Smooth muscle cell (in vitro differentiated cells): ENCODE data around the gene CDK14. TPM values are rescaled to one million over a fixed set of nuclear protein-coding genes. Genes with fewer than 3 reads are reported as not detected.

ENCODE experiments used
- DNase-seq: peaks from one replicate; lab custom pipeline; 2025; ENCODE audit not compliant: unreplicated experiment; lab: John Stamatoyannopoulos, UW
- H2AFZ ChIP-seq: fragments of 200-600 bp; sonication (generic); 2 replicates; pipeline ENCODE4 v1.6.0; 2016; ENCODE audit warnings: antibody characterized with exemption, low read depth, mild to moderate bottlenecking
- H3F3A ChIP-seq: fragments of 200-600 bp; sonication (generic); 2 replicates; pipeline ENCODE4 v1.6.0; 2017; ENCODE audit warnings: antibody characterized with exemption, low read depth
- H3K27ac ChIP-seq: fragments of 200-600 bp; sonication (generic); 2 replicates; pipeline ENCODE4 v1.5.1; 2016; ENCODE audit warnings: low read depth, mild to moderate bottlenecking
- H3K27me3 ChIP-seq: fragments of 200-600 bp; sonication (generic); 2 replicates; pipeline ENCODE4 v1.6.1; 2016; ENCODE audit warnings: low read depth, mild to moderate bottlenecking
- H3K36me3 ChIP-seq: fragments of 200-600 bp; sonication (generic); 2 replicates; pipeline ENCODE4 v1.5.1; 2016; ENCODE audit warnings: low read depth
- H3K4me1 ChIP-seq: fragments of 200-600 bp; sonication (generic); 2 replicates; pipeline ENCODE4 v1.5.1; 2016; ENCODE audit warnings: low read depth
- H3K4me2 ChIP-seq: fragments of 200-600 bp; sonication (generic); 2 replicates; pipeline ENCODE4 v1.6.0; 2016; ENCODE audit warnings: mild to moderate bottlenecking
- H3K4me3 ChIP-seq: fragments of 200-600 bp; sonication (generic); 2 replicates; pipeline ENCODE4 v1.5.1; 2016; ENCODE audit warnings: mild to moderate bottlenecking
- H3K79me2 ChIP-seq: fragments of 200-600 bp; sonication (generic); 2 replicates; pipeline ENCODE4 v1.6.0; 2016; ENCODE audit warnings: low read depth, mild to moderate bottlenecking
- H3K9ac ChIP-seq: fragments of 200-600 bp; sonication (generic); 2 replicates; pipeline ENCODE4 v1.6.0; 2016; ENCODE audit warnings: low read depth
- H3K9me3 ChIP-seq: fragments of 200-600 bp; sonication (generic); replicated peaks from 2 replicates; pipeline ENCODE4 v1.5.1; 2016; ENCODE audit warnings: low read depth
- H4K20me1 ChIP-seq: fragments of 200-600 bp; sonication (generic); 2 replicates; pipeline ENCODE4 v1.6.0; 2016; ENCODE audit warnings: low read depth
- WGBS: methylation state at CpG from one replicate; pipeline ENCODE4 v1.1.7; 2016; ENCODE audit warnings: low lambda C conversion rate; 5-methylcytosine and 5-hydroxymethylcytosine counted together
- polyA plus RNA-seq: library from polyadenylated mRNA; unstranded; fragments of >200 nt; fragmentation: Nextera tagmentation; extraction: Ambion mirVana; gene quantifications from 2 replicates; pipeline ENCODE4 v1.2.1, GENCODE V29; 2016
- total RNA-seq: library from RNA; depleted of rRNA; stranded (reverse); fragments of >200 nt; gene quantifications from 2 replicates; pipeline ENCODE4 v1.2.3, GENCODE V29; 2014
- TF ChIP-seq, protein P1 (sequence below): fragments of 200-600 bp; sonication (generic); IDR thresholded peaks from 2 replicates; pipeline ENCODE4 v1.5.1; 2017; ENCODE audit warnings: borderline replicate concordance, mild to moderate bottlenecking, antibody characterized with exemption; ENCODE audit not compliant: insufficient read depth, poor library complexity, severe bottlenecking

The CDK14 gene
- total and polyA plus RNA-seq, 2 experiments from 2014 or later = 4.1 to 5.3 TPM

- Histone ChIP-seq H3K4me2 (no peak overlapping the region), H3K4me1 (peaks cover 22% of the 10 kb centered on the region), H3K27ac (no peak overlapping the region), H4K20me1 (no peaks in the 10 kb centered on the region), H2AFZ (no peak overlapping the region), H3K4me3 (no peak overlapping the region), H3K36me3 (no peaks in the 10 kb centered on the region), H3K9me3 (no peaks in the 10 kb centered on the region), H3K27me3 (no peaks in the 10 kb centered on the region), H3K79me2 (no peaks in the 10 kb centered on the region), H3F3A (no peaks in the 10 kb centered on the region), H3K9ac (no peak overlapping the region)
- TF ChIP-seq, protein P1, sequence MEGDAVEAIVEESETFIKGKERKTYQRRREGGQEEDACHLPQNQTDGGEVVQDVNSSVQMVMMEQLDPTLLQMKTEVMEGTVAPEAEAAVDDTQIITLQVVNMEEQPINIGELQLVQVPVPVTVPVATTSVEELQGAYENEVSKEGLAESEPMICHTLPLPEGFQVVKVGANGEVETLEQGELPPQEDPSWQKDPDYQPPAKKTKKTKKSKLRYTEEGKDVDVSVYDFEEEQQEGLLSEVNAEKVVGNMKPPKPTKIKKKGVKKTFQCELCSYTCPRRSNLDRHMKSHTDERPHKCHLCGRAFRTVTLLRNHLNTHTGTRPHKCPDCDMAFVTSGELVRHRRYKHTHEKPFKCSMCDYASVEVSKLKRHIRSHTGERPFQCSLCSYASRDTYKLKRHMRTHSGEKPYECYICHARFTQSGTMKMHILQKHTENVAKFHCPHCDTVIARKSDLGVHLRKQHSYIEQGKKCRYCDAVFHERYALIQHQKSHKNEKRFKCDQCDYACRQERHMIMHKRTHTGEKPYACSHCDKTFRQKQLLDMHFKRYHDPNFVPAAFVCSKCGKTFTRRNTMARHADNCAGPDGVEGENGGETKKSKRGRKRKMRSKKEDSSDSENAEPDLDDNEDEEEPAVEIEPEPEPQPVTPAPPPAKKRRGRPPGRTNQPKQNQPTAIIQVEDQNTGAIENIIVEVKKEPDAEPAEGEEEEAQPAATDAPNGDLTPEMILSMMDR = no peak
- 100% methylated on average over 2 of the region's 2 CpGs for WGBS
- DNase-seq = no peak
These were observed 127.1 kb downstream of the CDK14 start for GRCh38 chr7:90723233-90723632.

GRCh38 chr7:90723866-90724265, 127.7 kb downstream of the CDK14 start:
- no peaks in the 10 kb centered on the region for H3K36me3 ChIP-seq
- no peaks in the 10 kb centered on the region for H3F3A ChIP-seq
- no peaks in the 10 kb centered on the region for H3K27me3 ChIP-seq
- no peak overlapping the region for H3K4me3 ChIP-seq
- H3K9me3 ChIP-seq = no peaks in the 10 kb centered on the region
- no peaks in the 10 kb centered on the region for H3K79me2 ChIP-seq
- H2AFZ ChIP-seq = no peak overlapping the region
- no peak overlapping the region for H3K9ac ChIP-seq
- TF ChIP-seq, protein P1 = no peak
- no peaks in the 10 kb centered on the region for H4K20me1 ChIP-seq
- H3K4me2 ChIP-seq = no peak overlapping the region
- peaks cover 21% of the 10 kb centered on the region for H3K4me1 ChIP-seq
- DNase-seq = no peak
- H3K27ac ChIP-seq = no peak overlapping the region

- peaks cover 19% of the 10 kb centered on the region for H3K4me1 ChIP-seq
These were observed 130.0 kb downstream of the CDK14 start for GRCh38 chr7:90726120-90726519.

DNA sequence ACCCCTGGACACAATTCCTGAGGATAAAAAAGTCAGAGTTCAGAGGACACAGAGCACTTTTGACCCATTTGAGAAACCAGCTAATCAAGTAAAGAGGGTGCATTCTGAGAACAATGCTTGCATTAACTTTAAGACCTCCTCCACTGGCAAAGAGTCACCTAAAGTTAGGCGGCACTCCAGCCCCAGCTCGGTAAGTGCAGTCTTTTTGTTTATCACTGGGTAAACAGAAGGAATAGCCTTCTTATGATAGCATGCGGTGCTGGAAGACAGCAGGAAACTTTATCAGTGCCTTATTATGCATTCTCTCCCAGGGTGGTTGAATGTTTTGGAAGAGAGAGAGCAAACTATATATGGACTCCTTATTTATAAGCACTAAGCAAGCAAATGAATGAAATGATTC, 130.5 kb downstream of the CDK14 start:
- WGBS = 19% methylated on average over 3 of the region's 3 CpGs

More at GRCh38 chr7:90726120-90726519, 130.0 kb downstream of the CDK14 start:
- Histone ChIP-seq H3K9ac (no peak overlapping the region), H3F3A (no peaks in the 10 kb centered on the region), H3K4me3 (peak overlapping the region; percentile 3), H4K20me1 (no peaks in the 10 kb centered on the region), H3K79me2 (no peaks in the 10 kb centered on the region), H3K27ac (no peak overlapping the region), H3K27me3 (no peaks in the 10 kb centered on the region), H3K9me3 (peaks cover 7% of the 10 kb centered on the region), H3K4me2 (peak overlapping the region; percentile 46), H2AFZ (no peak overlapping the region), H3K36me3 (no peaks in the 10 kb centered on the region)
- no peak for DNase-seq
- TF ChIP-seq, protein P1 = no peak
- WGBS = 53% methylated on average over 2 of the region's 2 CpGs

More for the DNA sequence above, 130.5 kb downstream of the CDK14 start:
- Histone ChIP-seq H3K4me2 (peak overlapping the region; percentile 46), H2AFZ (no peak overlapping the region), H4K20me1 (no peaks in the 10 kb centered on the region), H3K79me2 (no peaks in the 10 kb centered on the region), H3K9ac (no peak overlapping the region), H3K36me3 (no peaks in the 10 kb centered on the region), H3K9me3 (peaks cover 7% of the 10 kb centered on the region), H3F3A (no peaks in the 10 kb centered on the region), H3K27ac (peak overlapping the region; percentile 4), H3K4me1 (peaks cover 18% of the 10 kb centered on the region), H3K27me3 (no peaks in the 10 kb centered on the region), H3K4me3 (peak overlapping the region; percentile 3)
- no peak for DNase-seq
- TF ChIP-seq, protein P1 = no peak
